ENCODE measurements around the gene WDR18. TPM values are rescaled to one million over a fixed set of nuclear protein-coding genes. Genes with fewer than 3 reads are reported as not detected.
A peak's percentile ranks its signal among the peaks of the same experiment; 100 is the strongest.
"Not testable (repeated sequence)": the region's sequence is repeated elsewhere in the genome, so short reads cannot be mapped to it uniquely, and the experiment has no call there.

WDR18 gene
- total RNA-seq, 2 donors from 2014 or later: 21.5 to 28.1 TPM

- DNase-seq: no peak
- intact Hi-C loops (cut with DNase I, micrococcal nuclease): no loop called here
- no peak for ATAC-seq
Measured at GRCh38 chr19:1013218-1013617, 29.1 kb downstream of the WDR18 start.

- ATAC-seq: no peak
- intact Hi-C loops (cut with DNase I, micrococcal nuclease): no loop called here
- no peak for DNase-seq
Measured at GRCh38 chr19:1014161-1015060, 30.3 kb downstream of the WDR18 start.

- DNase-seq (no peak), ATAC-seq (no peak)
- intact Hi-C loops (cut with DNase I, micrococcal nuclease): no loop called here
Measured at GRCh38 chr19:1015061-1015781, 31.1 kb downstream of the WDR18 start.

GRCh38 chr19:1015782-1016646, 31.9 kb downstream of the WDR18 start:
- ATAC-seq: no peak
- DNase-seq: no peak
- intact Hi-C loops (cut with DNase I, micrococcal nuclease): no loop called here

- DNase-seq (peak; percentile 52 to 70), ATAC-seq (peak; percentile 40)
- intact Hi-C loops (cut with DNase I, micrococcal nuclease): no loop called here
Measured at GRCh38 chr19:1016647-1017114, 32.5 kb downstream of the WDR18 start.

- peak; percentile 58 for ATAC-seq
- intact Hi-C loops (cut with DNase I, micrococcal nuclease): no loop called here
- peak; percentile 73 to 82 for DNase-seq
Measured at GRCh38 chr19:1017115-1017905, 33.2 kb downstream of the WDR18 start.

GRCh38 chr19:1017906-1018305, 33.8 kb downstream of the WDR18 start:
- DNase-seq (no peak), ATAC-seq (no peak)
- intact Hi-C loops (cut with DNase I, micrococcal nuclease): no loop called here

- ATAC-seq: no peak
- DNase-seq: no peak
- intact Hi-C loops (cut with DNase I, micrococcal nuclease): no loop called here
Measured at GRCh38 chr19:1018393-1018792, 34.2 kb downstream of the WDR18 start.

GRCh38 chr19:1018932-1019615, 34.9 kb downstream of the WDR18 start:
- DNase-seq (no peak), ATAC-seq (no peak)
- intact Hi-C loops (cut with DNase I, micrococcal nuclease): no loop called here

- intact Hi-C loops (cut with DNase I, micrococcal nuclease): no loop called here
- ATAC-seq: no peak
Measured at GRCh38 chr19:1019616-1019961, 35.4 kb downstream of the WDR18 start.

GRCh38 chr19:1019980-1020867, 36.1 kb downstream of the WDR18 start:
- ATAC-seq (peak; percentile 1), DNase-seq (peak; percentile 57)
- intact Hi-C loops (cut with DNase I, micrococcal nuclease): no loop called here

More at GRCh38 chr19:1019616-1019961, 35.4 kb downstream of the WDR18 start:
- peak in 1 of 2 donors; percentile 31 for DNase-seq

- ATAC-seq (peak; percentile 79), DNase-seq (peak; percentile 96 to 98)
- intact Hi-C loops (cut with DNase I, micrococcal nuclease): no loop called here
Measured at GRCh38 chr19:1020868-1021425, 36.8 kb downstream of the WDR18 start, which contains the start of gene TMEM259. TMEM259 (minus strand) TSS chr19:1021123; CDS start chr19:1020996, 127 bp downstream.

GRCh38 chr19:1023883-1024188, 39.7 kb downstream of the WDR18 start:
- DNase-seq; ATAC-seq; intact Hi-C loops (cut with DNase I, micrococcal nuclease): not testable (repeated sequence)

- DNase-seq; intact Hi-C loops (cut with DNase I, micrococcal nuclease); ATAC-seq: not testable (repeated sequence)
Measured at GRCh38 chr19:1025080-1025479, 40.9 kb downstream of the WDR18 start.

- intact Hi-C loops (cut with DNase I, micrococcal nuclease): no loop called here
- ATAC-seq (peak; percentile 70), DNase-seq (peak; percentile 80 to 91)
Measured at GRCh38 chr19:1025960-1026782, 42.0 kb downstream of the WDR18 start, which contains the start of gene CNN2. CNN2 (plus strand) TSS chr19:1026608; CDS start chr19:1026662, 54 bp downstream.

All from left colon (tissue), 2 donors.